Esophagus muscularis mucosa (tissue), 4 donors: ENCODE results near the gene DLGAP4. TPM values are rescaled to one million over a fixed set of nuclear protein-coding genes. Genes with fewer than 3 reads are reported as not detected.
A peak's percentile ranks its signal among the peaks of the same experiment; 100 is the strongest.

Experiments used
- DNase-seq: peaks from one replicate; pipeline ENCODE4 v3.0.0-alpha.2; 2017; ENCODE audit errors: extremely low spot score
- H3K27ac ChIP-seq, 4 donors: fragments of 200-600 bp; sonication (generic); replicated peaks in 1 of 4; 1 replicate in 3 of 4; 2 replicates in 1 of 4; pipeline ENCODE4 v1.5.1; 2016 to 2019; ENCODE audit warnings: mild to moderate bottlenecking in 1 of 4
- H3K27me3 ChIP-seq, 4 donors: fragments of 200-600 bp; sonication (generic); one replicate each; pipeline versions ENCODE4 v1.5.1 to v1.6.0; 2016 to 2019
- H3K36me3 ChIP-seq, 4 donors: fragments of 200-600 bp; sonication (generic); one replicate each; pipeline ENCODE4 v1.5.1; 2016 to 2019
- H3K4me1 ChIP-seq, 4 donors: fragments of 200-600 bp; sonication (generic); one replicate each; pipeline ENCODE4 v1.5.1; 2016 to 2019
- H3K4me3 ChIP-seq, 4 donors: fragments of 200-600 bp; sonication (generic); 1 replicate in 2 of 4; 2 replicates in 2 of 4; pipeline ENCODE4 v1.5.1; 2016 to 2019; ENCODE audit warnings: mild to moderate bottlenecking in 4 of 4, moderate library complexity in 1 of 4
- H3K9me3 ChIP-seq, 4 donors: fragments of 200-600 bp; sonication (generic); 1 replicate in 3 of 4; 2 replicates in 1 of 4; pipeline ENCODE4 v1.5.1; 2016 to 2019
- CTCF ChIP-seq, 3 experiments: fragments of 200-600 bp in 2 of 3; fragments of 450-650 bp in 1 of 3; sonication (generic) in 2 of 3; IDR thresholded peaks; one replicate each; pipeline ENCODE4 v1.5.1; 2017 to 2019; ENCODE audit warnings: antibody characterized with exemption in 3 of 3, mild to moderate bottlenecking in 2 of 3, moderate library complexity in 1 of 3
- EP300 ChIP-seq: sonication (generic); formaldehyde crosslinking; IDR thresholded peaks from one replicate; pipeline ENCODE4 v1.6.1; 2017; ENCODE audit warnings: antibody characterized with exemption
- POLR2A ChIP-seq: fragments of 450-650 bp; IDR thresholded peaks from one replicate; pipeline ENCODE4 v1.6.1; 2017; ENCODE audit warnings: antibody characterized with exemption, moderate library complexity, mild to moderate bottlenecking, low read depth
- POLR2AphosphoS5 ChIP-seq, 2 donors: sonication (generic); formaldehyde crosslinking; IDR thresholded peaks; one replicate each; pipeline ENCODE4 v1.6.1; 2017; ENCODE audit warnings: antibody characterized with exemption in 2 of 2
- WGBS: methylation state at CpG from one replicate; pipeline ENCODE4 v1.1.5; 2018; 5-methylcytosine and 5-hydroxymethylcytosine counted together
- intact Hi-C: fragments of 100-400 bp; cut with DNase I; formaldehyde crosslinking; loops from one replicate; pipeline ENCODE4 v1.15.1; 2023
- total RNA-seq, 4 donors: library from RNA; depleted of rRNA; stranded (reverse); fragments of >200 nt; gene quantifications; one replicate each; pipeline versions ENCODE4 v1.1.0 to v1.2.1, GENCODE V29; 2016

Gene DLGAP4
- total RNA-seq, result 10 to 100 TPM; 43.6 to 90.0 (median 48.8) TPM

GRCh38 chr20:36305602-36306551 is at the start of gene DLGAP4:
TSS of gene DLGAP4 (plus strand) at chr20:36306339. CDS start at chr20:36431718, 125,379 bp downstream.
- intact Hi-C loops, result no loop called here
- Histone ChIP-seq H3K36me3 (no peaks in the 10 kb centered on the region), H3K4me1 (peaks cover 9 to 22% (median 18%) of the 10 kb centered on the region in 4 donors), H3K9me3 (no peaks in the 10 kb centered on the region), H3K27ac (no peak within 1 kb of the TSS), H3K27me3 (peaks cover 0 to 91% (median 39%) of the 10 kb centered on the region in 4 donors), H3K4me3 (peak within 1 kb of the TSS; percentile 45 to 55 (median 45))
- TF ChIP-seq CTCF (IDR thresholded peaks at IDR 0.05) (no peak), POLR2A (no peak), EP300 (no peak), POLR2AphosphoS5 (IDR thresholded peaks at IDR 0.05) (no peak)
- WGBS, result 3% methylated on average over 14 of the region's 96 CpGs
- DNase-seq, result no peak

GRCh38 chr20:36259177-36260061 is 46.7 kb upstream of the DLGAP4 start:
- WGBS, result 73% methylated on average over 15 of the region's 16 CpGs
- no peak for TF ChIP-seq CTCF (IDR thresholded peaks at IDR 0.05)
- no peak for TF ChIP-seq POLR2A
- no peak for TF ChIP-seq POLR2AphosphoS5 (IDR thresholded peaks at IDR 0.05)
- no peak for TF ChIP-seq EP300
- Histone ChIP-seq H3K27me3 (no peaks in the 10 kb centered on the region), H3K27ac (no peak overlapping the region), H3K9me3 (no peaks in the 10 kb centered on the region), H3K4me1 (no peaks in the 10 kb centered on the region), H3K4me3 (no peak overlapping the region), H3K36me3 (peaks cover 22 to 33% (median 25%) of the 10 kb centered on the region in 4 donors)
- intact Hi-C loops, result no loop called here
- no peak for DNase-seq

- WGBS, result 70% methylated on average over 7 of the region's 7 CpGs
- intact Hi-C loops, result no loop called here
- DNase-seq, result no peak
- TF ChIP-seq CTCF (IDR thresholded peaks at IDR 0.05) (no peak), POLR2A (no peak), EP300 (no peak), POLR2AphosphoS5 (IDR thresholded peaks at IDR 0.05) (no peak)
- Histone ChIP-seq H3K4me3 (no peak overlapping the region), H3K36me3 (peaks cover 16 to 24% (median 21%) of the 10 kb centered on the region in 4 donors), H3K27me3 (no peaks in the 10 kb centered on the region), H3K9me3 (no peaks in the 10 kb centered on the region), H3K27ac (no peak overlapping the region), H3K4me1 (no peaks in the 10 kb centered on the region)
Observed at GRCh38 chr20:36260316-36260715, 45.8 kb upstream of the DLGAP4 start.

GRCh38 chr20:36261389-36262105 is 44.6 kb upstream of the DLGAP4 start:
- peaks cover 4 to 12% (median 8%) of the 10 kb centered on the region in 4 donors for H3K36me3 ChIP-seq
- H3K4me3 ChIP-seq, result no peak overlapping the region
- no peak for TF ChIP-seq CTCF (IDR thresholded peaks at IDR 0.05)
- no peak for TF ChIP-seq EP300
- TF ChIP-seq POLR2AphosphoS5 (IDR thresholded peaks at IDR 0.05), result no peak
- TF ChIP-seq POLR2A, result no peak
- intact Hi-C loops, result no loop called here
- no peak overlapping the region for H3K27ac ChIP-seq
- H3K27me3 ChIP-seq, result no peaks in the 10 kb centered on the region
- 79% methylated on average over 12 of the region's 12 CpGs for WGBS
- H3K9me3 ChIP-seq, result no peaks in the 10 kb centered on the region
- H3K4me1 ChIP-seq, result no peaks in the 10 kb centered on the region
- no peak for DNase-seq
